ENCODE results near the gene ANKFN1. TPM values are rescaled to one million over a fixed set of nuclear protein-coding genes. Genes with fewer than 3 reads are reported as not detected.

ANKFN1 gene
- total RNA-seq, 1 donor from 2014 or later = 1.6 TPM

DNA sequence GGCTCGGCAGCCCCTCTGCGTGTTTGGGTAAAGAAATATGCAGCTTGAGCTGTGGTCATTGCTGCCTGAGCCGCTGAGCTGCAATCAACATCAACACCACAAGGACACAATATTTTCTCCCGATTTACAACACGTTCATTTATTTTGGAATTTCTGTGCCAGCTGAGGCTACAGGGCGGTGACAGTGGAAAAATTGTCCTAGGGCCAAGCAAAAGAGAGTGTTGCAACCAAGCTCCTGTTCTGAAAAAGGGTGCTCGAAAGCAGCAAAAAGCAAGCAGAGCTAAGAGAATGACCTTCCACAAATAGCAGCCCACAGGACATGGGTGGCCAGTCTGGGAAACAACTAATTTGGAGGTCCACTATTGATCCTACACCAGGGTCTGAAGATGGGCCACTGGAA lies 404.8 kb downstream of the ANKFN1 start:
- Histone ChIP-seq H3K9ac (ENCODE audit: low read depth in 1 of 3, low read length in 3 of 3) (no peak overlapping the region), H3K9me3 (ENCODE audit: control insufficient read depth in 3 of 3, low read length in 3 of 3) (no peaks in the 10 kb centered on the region), H3K27ac (ENCODE audit: low read depth, low read length) (no peak overlapping the region), H3K27me3 (ENCODE audit: control insufficient read depth in 3 of 3, insufficient read depth in 3 of 3, low read length in 3 of 3) (peaks cover 0 to 4% (median 0%) of the 10 kb centered on the region in 3 donors), H3K4me3 (ENCODE audit: low read length in 3 of 3) (no peak overlapping the region), H3K4me1 (ENCODE audit: control insufficient read depth in 3 of 3, insufficient read depth in 3 of 3, low read length in 3 of 3) (no peaks in the 10 kb centered on the region), H3K36me3 (ENCODE audit: control insufficient read depth in 3 of 3, insufficient read depth in 3 of 3, low read length in 3 of 3) (no peaks in the 10 kb centered on the region)

Small RNAs within 50 kb of the gene (small RNA-seq; reads per million reads assigned to genes)
- gene AC006600.1 = not detected
